Prostate gland (tissue), 2 donors: ENCODE results near the gene FBXO15.

Experiments used
- POLR2A ChIP-seq: fragments of 450-650 bp; IDR thresholded peaks from one replicate; pipeline ENCODE4 v1.6.1; 2016; ENCODE audit warnings: antibody characterized with exemption, mild to moderate bottlenecking
- TF ChIP-seq, protein P1 (sequence below), 4 experiments: fragments of 200-600 bp in 2 of 4; fragments of 450-650 bp in 2 of 4; sonication (generic) in 2 of 4; IDR thresholded peaks; 1 replicate in 3 of 4; 2 replicates in 1 of 4; pipeline ENCODE4 v1.5.1; 2016 to 2019; ENCODE audit warnings: antibody characterized with exemption in 4 of 4, mild to moderate bottlenecking in 2 of 4, moderate library complexity in 2 of 4

- TF ChIP-seq, protein P1, sequence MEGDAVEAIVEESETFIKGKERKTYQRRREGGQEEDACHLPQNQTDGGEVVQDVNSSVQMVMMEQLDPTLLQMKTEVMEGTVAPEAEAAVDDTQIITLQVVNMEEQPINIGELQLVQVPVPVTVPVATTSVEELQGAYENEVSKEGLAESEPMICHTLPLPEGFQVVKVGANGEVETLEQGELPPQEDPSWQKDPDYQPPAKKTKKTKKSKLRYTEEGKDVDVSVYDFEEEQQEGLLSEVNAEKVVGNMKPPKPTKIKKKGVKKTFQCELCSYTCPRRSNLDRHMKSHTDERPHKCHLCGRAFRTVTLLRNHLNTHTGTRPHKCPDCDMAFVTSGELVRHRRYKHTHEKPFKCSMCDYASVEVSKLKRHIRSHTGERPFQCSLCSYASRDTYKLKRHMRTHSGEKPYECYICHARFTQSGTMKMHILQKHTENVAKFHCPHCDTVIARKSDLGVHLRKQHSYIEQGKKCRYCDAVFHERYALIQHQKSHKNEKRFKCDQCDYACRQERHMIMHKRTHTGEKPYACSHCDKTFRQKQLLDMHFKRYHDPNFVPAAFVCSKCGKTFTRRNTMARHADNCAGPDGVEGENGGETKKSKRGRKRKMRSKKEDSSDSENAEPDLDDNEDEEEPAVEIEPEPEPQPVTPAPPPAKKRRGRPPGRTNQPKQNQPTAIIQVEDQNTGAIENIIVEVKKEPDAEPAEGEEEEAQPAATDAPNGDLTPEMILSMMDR (IDR thresholded peaks at IDR 0.05): no peak
- no peak for TF ChIP-seq POLR2A
Measured at GRCh38 chr18:74139888-74140287, 7.7 kb downstream of the FBXO15 start.
